ENCODE measurements around the gene ESR1. TPM values are rescaled to one million over a fixed set of nuclear protein-coding genes. Genes with fewer than 3 reads are reported as not detected.

ESR1 gene
- total RNA-seq, 6 experiments from 2014 or later: 0.07 to 0.63 (median 0.40) TPM

GRCh38 chr6:152093711-152094110, 286.2 kb downstream of the ESR1 start:
- peaks cover 90% of the 10 kb centered on the region for H3K4me1 Mint-ChIP-seq (ENCODE audit: low read depth)
- no peak overlapping the region for H3K4me3 Mint-ChIP-seq
- peaks cover 13% of the 10 kb centered on the region; the same call in 1 of the 2 replicates for H3K9me3 Mint-ChIP-seq
- H3K27ac Mint-ChIP-seq: peak overlapping the region; percentile 64; the same call in 1 of the 2 replicates
- TF ChIP-seq, protein P1, sequence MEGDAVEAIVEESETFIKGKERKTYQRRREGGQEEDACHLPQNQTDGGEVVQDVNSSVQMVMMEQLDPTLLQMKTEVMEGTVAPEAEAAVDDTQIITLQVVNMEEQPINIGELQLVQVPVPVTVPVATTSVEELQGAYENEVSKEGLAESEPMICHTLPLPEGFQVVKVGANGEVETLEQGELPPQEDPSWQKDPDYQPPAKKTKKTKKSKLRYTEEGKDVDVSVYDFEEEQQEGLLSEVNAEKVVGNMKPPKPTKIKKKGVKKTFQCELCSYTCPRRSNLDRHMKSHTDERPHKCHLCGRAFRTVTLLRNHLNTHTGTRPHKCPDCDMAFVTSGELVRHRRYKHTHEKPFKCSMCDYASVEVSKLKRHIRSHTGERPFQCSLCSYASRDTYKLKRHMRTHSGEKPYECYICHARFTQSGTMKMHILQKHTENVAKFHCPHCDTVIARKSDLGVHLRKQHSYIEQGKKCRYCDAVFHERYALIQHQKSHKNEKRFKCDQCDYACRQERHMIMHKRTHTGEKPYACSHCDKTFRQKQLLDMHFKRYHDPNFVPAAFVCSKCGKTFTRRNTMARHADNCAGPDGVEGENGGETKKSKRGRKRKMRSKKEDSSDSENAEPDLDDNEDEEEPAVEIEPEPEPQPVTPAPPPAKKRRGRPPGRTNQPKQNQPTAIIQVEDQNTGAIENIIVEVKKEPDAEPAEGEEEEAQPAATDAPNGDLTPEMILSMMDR (IDR thresholded peaks at IDR 0.05): no peak
- H3K36me3 Mint-ChIP-seq (ENCODE audit: low read depth): peaks cover 16% of the 10 kb centered on the region
- no peak for DNase-seq
- H3K27me3 Mint-ChIP-seq (ENCODE audit: insufficient read depth): peaks cover 3% of the 10 kb centered on the region; the same call in 1 of the 2 replicates

DNA sequence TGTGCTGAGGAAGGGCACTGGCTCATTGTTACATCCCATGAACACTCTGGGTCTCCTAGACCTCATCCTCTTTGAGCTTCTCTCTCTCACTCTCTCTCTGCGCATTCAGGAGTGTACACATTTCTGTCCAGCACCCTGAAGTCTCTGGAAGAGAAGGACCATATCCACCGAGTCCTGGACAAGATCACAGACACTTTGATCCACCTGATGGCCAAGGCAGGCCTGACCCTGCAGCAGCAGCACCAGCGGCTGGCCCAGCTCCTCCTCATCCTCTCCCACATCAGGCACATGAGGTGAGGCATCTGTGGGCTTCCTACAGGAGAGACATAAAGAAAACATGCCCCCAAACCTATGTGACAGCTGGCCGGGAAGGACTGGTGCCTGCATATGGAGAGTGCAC, 286.8 kb downstream of the ESR1 start:
- DNase-seq: no peak
- H3K9me3 Mint-ChIP-seq: peaks cover 13% of the 10 kb centered on the region; the same call in 1 of the 2 replicates

DNA sequence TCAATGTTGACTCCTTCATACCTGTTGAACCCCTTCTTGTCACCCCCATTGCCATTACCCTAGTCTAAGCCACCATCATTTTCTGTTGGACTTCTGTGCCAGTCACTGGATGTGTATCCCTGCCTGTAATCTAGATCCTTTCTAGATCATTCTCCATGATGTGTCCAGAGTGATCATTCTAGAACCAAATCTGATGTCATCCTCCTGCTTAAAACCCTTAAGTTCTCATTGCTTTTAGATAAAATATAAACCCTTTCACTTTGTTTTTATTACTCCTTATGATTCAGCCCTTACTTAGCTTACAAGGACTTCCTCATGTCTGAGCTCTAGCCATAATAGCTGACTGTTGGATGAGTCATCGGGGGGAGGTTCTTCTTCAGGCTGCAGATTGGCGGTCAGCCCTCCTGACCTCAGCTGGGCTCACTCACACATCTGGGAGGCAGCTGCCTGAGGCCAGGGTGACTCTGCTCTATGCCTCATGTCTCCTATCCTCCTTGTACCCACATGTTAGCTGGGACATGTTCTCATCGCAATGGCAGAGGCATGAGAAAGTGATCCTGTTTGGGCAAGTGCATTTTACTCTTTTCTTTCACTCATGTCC, 287.6 kb downstream of the ESR1 start:
- Mint-ChIP-seq H3K27ac (peak overlapping the region; percentile 74), H3K4me3 (no peak overlapping the region)
- peak; percentile 99 for DNase-seq

More for the DNA sequence above, 286.8 kb downstream of the ESR1 start:
- H3K36me3 Mint-ChIP-seq (ENCODE audit: low read depth): peaks cover 16% of the 10 kb centered on the region
- TF ChIP-seq, protein P1 (IDR thresholded peaks at IDR 0.05): no peak
- H3K27me3 Mint-ChIP-seq (ENCODE audit: insufficient read depth): peaks cover 3% of the 10 kb centered on the region; the same call in 1 of the 2 replicates
- H3K27ac Mint-ChIP-seq: peak overlapping the region; percentile 74; the same call in 1 of the 2 replicates
- H3K4me3 Mint-ChIP-seq: no peak overlapping the region
- H3K4me1 Mint-ChIP-seq (ENCODE audit: low read depth): peaks cover 91% of the 10 kb centered on the region

DNA sequence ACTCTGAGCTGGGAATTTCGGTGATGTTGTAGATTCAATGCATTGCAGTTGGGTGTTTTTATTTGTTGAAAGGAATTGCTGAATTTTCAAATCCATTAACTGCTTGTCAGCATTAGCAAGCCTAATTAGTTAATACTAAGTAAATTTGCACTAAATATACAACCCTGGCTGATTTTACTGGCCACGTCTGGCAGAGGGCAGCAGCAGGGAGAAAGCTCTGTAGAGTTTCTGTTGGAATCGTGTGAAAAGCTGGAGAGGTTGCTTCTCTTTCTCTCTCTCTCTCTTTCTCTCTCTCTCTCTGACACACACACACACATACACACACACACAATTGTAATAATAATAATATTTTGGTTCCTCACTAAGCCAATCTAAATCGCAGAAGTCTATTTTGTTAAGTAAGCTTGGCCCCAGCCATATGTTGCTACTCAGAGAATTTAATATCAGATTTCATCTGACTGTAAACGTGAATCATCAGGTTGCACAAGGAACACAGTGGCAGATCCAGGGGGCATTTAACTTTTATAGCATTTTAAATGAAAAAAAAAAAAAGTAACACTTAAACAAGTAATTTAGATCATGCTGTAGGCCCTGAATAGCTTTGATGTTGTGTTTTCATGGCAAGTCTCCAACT, 289.5 kb downstream of the ESR1 start:
- peak overlapping the region; percentile 61 for H3K4me3 Mint-ChIP-seq
- H3K36me3 Mint-ChIP-seq (ENCODE audit: low read depth): peaks cover 16% of the 10 kb centered on the region
- DNase-seq: peak; percentile 80
- TF ChIP-seq, protein P1 (IDR thresholded peaks at IDR 0.05): 0 out of 2 replicates have a peak, but pooled peaks have one; percentile 2
- H3K27ac Mint-ChIP-seq: peak overlapping the region; percentile 86
- H3K9me3 Mint-ChIP-seq: peaks cover 13% of the 10 kb centered on the region; the same call in 1 of the 2 replicates
- peaks cover 3% of the 10 kb centered on the region; the same call in 1 of the 2 replicates for H3K27me3 Mint-ChIP-seq (ENCODE audit: insufficient read depth)
- H3K4me1 Mint-ChIP-seq (ENCODE audit: low read depth): peaks cover 91% of the 10 kb centered on the region

More for the DNA sequence above, 287.6 kb downstream of the ESR1 start:
- peaks cover 16% of the 10 kb centered on the region for H3K36me3 Mint-ChIP-seq (ENCODE audit: low read depth)
- peaks cover 13% of the 10 kb centered on the region; the same call in 1 of the 2 replicates for H3K9me3 Mint-ChIP-seq
- H3K27me3 Mint-ChIP-seq (ENCODE audit: insufficient read depth): peaks cover 3% of the 10 kb centered on the region; the same call in 1 of the 2 replicates
- TF ChIP-seq, protein P1 (IDR thresholded peaks at IDR 0.05): no peak
- peaks cover 93% of the 10 kb centered on the region for H3K4me1 Mint-ChIP-seq (ENCODE audit: low read depth)

DNA sequence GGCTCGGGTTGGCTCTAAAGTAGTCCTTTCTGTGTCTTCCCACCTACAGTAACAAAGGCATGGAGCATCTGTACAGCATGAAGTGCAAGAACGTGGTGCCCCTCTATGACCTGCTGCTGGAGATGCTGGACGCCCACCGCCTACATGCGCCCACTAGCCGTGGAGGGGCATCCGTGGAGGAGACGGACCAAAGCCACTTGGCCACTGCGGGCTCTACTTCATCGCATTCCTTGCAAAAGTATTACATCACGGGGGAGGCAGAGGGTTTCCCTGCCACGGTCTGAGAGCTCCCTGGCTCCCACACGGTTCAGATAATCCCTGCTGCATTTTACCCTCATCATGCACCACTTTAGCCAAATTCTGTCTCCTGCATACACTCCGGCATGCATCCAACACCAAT, 291.2 kb downstream of the ESR1 start:
- TF ChIP-seq, protein P1 (IDR thresholded peaks at IDR 0.05): no peak
- DNase-seq: no peak
- Mint-ChIP-seq H3K4me3 (no peak overlapping the region), H3K27ac (no peak overlapping the region), H3K9me3 (peaks cover 13% of the 10 kb centered on the region; the same call in 1 of the 2 replicates), H3K4me1 (ENCODE audit: low read depth) (peaks cover 83% of the 10 kb centered on the region), H3K27me3 (ENCODE audit: insufficient read depth) (peaks cover 3% of the 10 kb centered on the region; the same call in 1 of the 2 replicates), H3K36me3 (ENCODE audit: low read depth) (peaks cover 20% of the 10 kb centered on the region)
